Esophagus muscularis mucosa (tissue), 4 donors: ENCODE measurements around the gene PALS2. TPM values are rescaled to one million over a fixed set of nuclear protein-coding genes. Genes with fewer than 3 reads are reported as not detected.

Experiments
- DNase-seq: peaks from one replicate; pipeline ENCODE4 v3.0.0-alpha.2; 2017; ENCODE audit errors: extremely low spot score
- H3K27ac ChIP-seq, 4 donors: fragments of 200-600 bp; sonication (generic); replicated peaks in 1 of 4; 1 replicate in 3 of 4; 2 replicates in 1 of 4; pipeline ENCODE4 v1.5.1; 2016 to 2019; ENCODE audit warnings: mild to moderate bottlenecking in 1 of 4
- H3K27me3 ChIP-seq, 4 donors: fragments of 200-600 bp; sonication (generic); one replicate each; pipeline versions ENCODE4 v1.5.1 to v1.6.0; 2016 to 2019
- H3K36me3 ChIP-seq, 4 donors: fragments of 200-600 bp; sonication (generic); one replicate each; pipeline ENCODE4 v1.5.1; 2016 to 2019
- H3K4me1 ChIP-seq, 4 donors: fragments of 200-600 bp; sonication (generic); one replicate each; pipeline ENCODE4 v1.5.1; 2016 to 2019
- H3K4me3 ChIP-seq, 4 donors: fragments of 200-600 bp; sonication (generic); 1 replicate in 2 of 4; 2 replicates in 2 of 4; pipeline ENCODE4 v1.5.1; 2016 to 2019; ENCODE audit warnings: mild to moderate bottlenecking in 4 of 4, moderate library complexity in 1 of 4
- H3K9me3 ChIP-seq, 4 donors: fragments of 200-600 bp; sonication (generic); 1 replicate in 3 of 4; 2 replicates in 1 of 4; pipeline ENCODE4 v1.5.1; 2016 to 2019
- EP300 ChIP-seq: sonication (generic); formaldehyde crosslinking; IDR thresholded peaks from one replicate; pipeline ENCODE4 v1.6.1; 2017; ENCODE audit warnings: antibody characterized with exemption
- POLR2A ChIP-seq: fragments of 450-650 bp; IDR thresholded peaks from one replicate; pipeline ENCODE4 v1.6.1; 2017; ENCODE audit warnings: antibody characterized with exemption, moderate library complexity, mild to moderate bottlenecking, low read depth
- POLR2AphosphoS5 ChIP-seq, 2 donors: sonication (generic); formaldehyde crosslinking; IDR thresholded peaks; one replicate each; pipeline ENCODE4 v1.6.1; 2017; ENCODE audit warnings: antibody characterized with exemption in 2 of 2
- whole genome bisulfite sequencing: methylation state at CpG from one replicate; pipeline ENCODE4 v1.1.5; 2018; 5-methylcytosine and 5-hydroxymethylcytosine counted together
- intact Hi-C: fragments of 100-400 bp; cut with DNase I; formaldehyde crosslinking; loops from one replicate; pipeline ENCODE4 v1.15.1; 2023
- total RNA-seq, 4 donors: library from RNA; depleted of rRNA; stranded (reverse); fragments of >200 nt; gene quantifications; one replicate each; pipeline versions ENCODE4 v1.1.0 to v1.2.1, GENCODE V29; 2016
- TF ChIP-seq, protein P1 (sequence below), 3 experiments: fragments of 200-600 bp in 2 of 3; fragments of 450-650 bp in 1 of 3; sonication (generic) in 2 of 3; IDR thresholded peaks; one replicate each; pipeline ENCODE4 v1.5.1; 2017 to 2019; ENCODE audit warnings: antibody characterized with exemption in 3 of 3, mild to moderate bottlenecking in 2 of 3, moderate library complexity in 1 of 3

The PALS2 gene
- total RNA-seq, 4 donors from 2014 or later: 9.0 to 16.3 (median 12.4) TPM

DNA sequence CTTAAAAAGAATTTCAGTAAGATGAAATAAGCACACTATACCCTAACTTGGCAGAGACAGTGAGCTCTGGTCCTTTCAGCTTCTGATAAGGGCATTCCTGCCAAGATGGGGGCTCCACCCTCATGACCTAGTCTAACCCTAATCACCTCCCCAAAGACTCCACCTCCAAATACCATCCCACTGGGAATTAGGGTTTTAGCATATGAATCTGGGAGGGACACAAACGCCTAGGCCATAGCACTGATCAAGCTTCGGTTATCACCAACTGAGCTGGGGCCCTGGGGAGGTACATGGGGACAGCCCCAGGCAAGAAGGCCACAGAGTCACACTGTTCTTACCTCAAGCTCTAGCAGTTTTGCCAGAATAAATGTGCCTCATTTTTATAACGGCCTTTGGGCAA, 31.4 kb downstream of the PALS2 start:
- Histone ChIP-seq H3K4me1 (no peaks in the 10 kb centered on the region), H3K9me3 (no peaks in the 10 kb centered on the region), H3K27me3 (no peaks in the 10 kb centered on the region), H3K4me3 (no peak overlapping the region), H3K27ac (no peak overlapping the region), H3K36me3 (no peaks in the 10 kb centered on the region)
- intact Hi-C loops: no loop called here
- TF ChIP-seq POLR2AphosphoS5 (IDR thresholded peaks at IDR 0.05) (no peak), POLR2A (no peak)
- TF ChIP-seq, protein P1, sequence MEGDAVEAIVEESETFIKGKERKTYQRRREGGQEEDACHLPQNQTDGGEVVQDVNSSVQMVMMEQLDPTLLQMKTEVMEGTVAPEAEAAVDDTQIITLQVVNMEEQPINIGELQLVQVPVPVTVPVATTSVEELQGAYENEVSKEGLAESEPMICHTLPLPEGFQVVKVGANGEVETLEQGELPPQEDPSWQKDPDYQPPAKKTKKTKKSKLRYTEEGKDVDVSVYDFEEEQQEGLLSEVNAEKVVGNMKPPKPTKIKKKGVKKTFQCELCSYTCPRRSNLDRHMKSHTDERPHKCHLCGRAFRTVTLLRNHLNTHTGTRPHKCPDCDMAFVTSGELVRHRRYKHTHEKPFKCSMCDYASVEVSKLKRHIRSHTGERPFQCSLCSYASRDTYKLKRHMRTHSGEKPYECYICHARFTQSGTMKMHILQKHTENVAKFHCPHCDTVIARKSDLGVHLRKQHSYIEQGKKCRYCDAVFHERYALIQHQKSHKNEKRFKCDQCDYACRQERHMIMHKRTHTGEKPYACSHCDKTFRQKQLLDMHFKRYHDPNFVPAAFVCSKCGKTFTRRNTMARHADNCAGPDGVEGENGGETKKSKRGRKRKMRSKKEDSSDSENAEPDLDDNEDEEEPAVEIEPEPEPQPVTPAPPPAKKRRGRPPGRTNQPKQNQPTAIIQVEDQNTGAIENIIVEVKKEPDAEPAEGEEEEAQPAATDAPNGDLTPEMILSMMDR (IDR thresholded peaks at IDR 0.05): no peak
- WGBS: 87% methylated on average over 3 of the region's 3 CpGs
- DNase-seq: no peak

DNA sequence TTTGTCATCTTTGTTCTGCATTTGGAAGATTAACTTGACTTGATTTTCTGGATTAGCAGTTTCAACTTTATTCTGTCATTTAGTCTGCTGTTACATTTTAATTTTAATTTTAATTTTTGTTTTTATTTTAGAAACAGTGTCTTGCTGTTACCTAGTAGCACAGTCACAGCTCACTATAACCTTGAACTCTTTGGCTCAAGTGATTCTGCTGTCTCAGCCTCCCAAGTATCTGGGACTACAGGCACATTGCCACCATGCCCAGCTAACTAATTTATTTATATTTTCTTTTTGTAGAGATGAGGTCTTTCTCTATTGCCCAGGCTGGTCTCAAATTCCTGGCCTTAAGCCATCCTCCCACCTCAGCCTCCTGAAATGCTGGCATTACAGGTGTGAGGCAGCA, 35.3 kb downstream of the PALS2 start:
- no peak for DNase-seq

DNA sequence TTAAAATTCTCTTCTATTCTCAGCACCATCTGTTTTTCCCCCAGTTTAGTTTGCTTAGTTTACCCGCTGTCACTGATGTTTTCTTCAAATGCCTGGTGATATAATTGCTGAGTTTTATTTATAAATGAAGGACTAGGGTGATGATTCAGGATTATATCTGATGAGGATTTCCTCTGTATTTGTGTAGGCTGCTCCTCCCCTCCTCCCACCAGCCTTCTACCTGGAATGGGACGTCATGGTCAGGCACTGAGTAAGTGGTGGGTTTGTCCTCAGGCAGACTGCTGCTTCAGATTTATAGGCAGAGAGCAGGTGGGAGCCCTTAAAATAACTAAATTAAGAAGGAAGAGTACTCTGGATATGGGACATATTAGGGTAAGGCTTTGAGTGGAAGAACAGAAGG, 35.8 kb downstream of the PALS2 start:
- Histone ChIP-seq H3K27ac (no peak overlapping the region), H3K27me3 (no peaks in the 10 kb centered on the region), H3K4me3 (no peak overlapping the region), H3K9me3 (no peaks in the 10 kb centered on the region), H3K4me1 (no peaks in the 10 kb centered on the region), H3K36me3 (no peaks in the 10 kb centered on the region)
- intact Hi-C loops: no loop called here
- TF ChIP-seq, protein P1 (IDR thresholded peaks at IDR 0.05): no peak
- TF ChIP-seq POLR2AphosphoS5 (IDR thresholded peaks at IDR 0.05) (no peak), EP300 (no peak), POLR2A (no peak)
- WGBS: 63% methylated on average over 2 of the region's 2 CpGs
- DNase-seq: no peak

More for the DNA sequence above, 35.3 kb downstream of the PALS2 start:
- Histone ChIP-seq H3K9me3 (no peaks in the 10 kb centered on the region), H3K4me3 (no peak overlapping the region), H3K27me3 (no peaks in the 10 kb centered on the region), H3K36me3 (no peaks in the 10 kb centered on the region), H3K4me1 (no peaks in the 10 kb centered on the region), H3K27ac (no peak overlapping the region)
- TF ChIP-seq, protein P1 (IDR thresholded peaks at IDR 0.05): no peak
- TF ChIP-seq POLR2A (no peak), POLR2AphosphoS5 (IDR thresholded peaks at IDR 0.05) (no peak), EP300 (no peak)
- intact Hi-C loops: no loop called here

DNA sequence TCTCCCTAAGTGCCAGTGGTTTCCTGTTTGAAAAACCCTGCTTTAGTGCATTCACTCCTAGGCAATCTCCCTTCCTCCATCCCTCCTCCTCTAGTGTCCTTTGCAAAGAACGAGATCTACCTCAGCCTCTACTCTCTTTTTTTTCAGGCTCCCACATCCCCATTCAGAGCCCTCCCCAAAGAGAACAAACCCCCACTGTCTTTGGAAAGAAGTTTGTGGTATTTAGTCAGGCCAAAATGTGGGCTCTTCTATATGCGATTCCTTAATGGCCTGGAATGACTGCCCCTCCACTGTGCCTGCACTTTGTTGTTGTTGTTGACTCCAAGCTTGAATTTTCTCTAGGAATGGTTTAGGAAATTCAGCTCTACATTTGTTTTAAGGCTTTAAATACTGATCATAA, 36.3 kb downstream of the PALS2 start:
- WGBS: 73% methylated on average over 2 of the region's 2 CpGs
- no peaks in the 10 kb centered on the region for H3K4me1 ChIP-seq
- DNase-seq: no peak
- no peaks in the 10 kb centered on the region for H3K36me3 ChIP-seq
- H3K4me3 ChIP-seq: no peak overlapping the region
- intact Hi-C loops: no loop called here
- TF ChIP-seq POLR2AphosphoS5 (IDR thresholded peaks at IDR 0.05) (no peak), EP300 (no peak), POLR2A (no peak)
- TF ChIP-seq, protein P1 (IDR thresholded peaks at IDR 0.05): no peak
- H3K27ac ChIP-seq: no peak overlapping the region
- no peaks in the 10 kb centered on the region for H3K27me3 ChIP-seq
- no peaks in the 10 kb centered on the region for H3K9me3 ChIP-seq

DNA sequence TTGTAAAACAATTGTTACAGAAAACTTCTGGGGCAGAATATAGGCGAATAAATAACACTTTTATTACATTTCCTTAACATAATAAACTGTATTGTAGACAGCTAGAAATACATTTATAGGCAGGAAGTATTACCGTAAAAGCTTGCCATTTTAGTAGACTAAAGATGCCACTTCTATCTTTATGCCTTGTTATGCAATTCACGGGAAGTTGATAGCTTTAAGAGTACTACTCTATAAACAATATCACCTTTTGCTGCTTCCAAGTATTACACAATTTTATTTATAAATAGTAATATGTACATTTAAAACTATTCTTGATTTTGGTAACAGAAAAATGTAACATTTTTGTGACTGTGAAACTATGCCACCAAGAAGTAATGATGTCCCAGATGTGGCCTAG, 37.9 kb downstream of the PALS2 start:
- Histone ChIP-seq H3K36me3 (no peaks in the 10 kb centered on the region), H3K4me3 (no peak overlapping the region), H3K9me3 (peaks cover 0 to 4% (median 0%) of the 10 kb centered on the region in 4 donors), H3K27me3 (no peaks in the 10 kb centered on the region), H3K27ac (no peak overlapping the region), H3K4me1 (no peaks in the 10 kb centered on the region)
- intact Hi-C loops: no loop called here
- no peak for DNase-seq
- 79% methylated on average over 3 of the region's 3 CpGs for WGBS
- TF ChIP-seq POLR2A: no peak
- no peak for TF ChIP-seq EP300
- TF ChIP-seq POLR2AphosphoS5 (IDR thresholded peaks at IDR 0.05): no peak
- TF ChIP-seq, protein P1 (IDR thresholded peaks at IDR 0.05): no peak
